Lung (tissue), 12 donors: Measurements from ENCODE around the gene SH3BGR. TPM values are rescaled to one million over a fixed set of nuclear protein-coding genes. Genes with fewer than 3 reads are reported as not detected.

ENCODE experiments used
- ATAC-seq: fragments of 200-7000 bp; cut with Tn5 transposase; one replicate; pipeline ENCODE4 v1.9.1; 2020; ENCODE audit warnings: moderate number of reproducible peaks; ENCODE audit not compliant: insufficient read depth, low FRiP score
- DNase-seq, 3 donors: peaks; one replicate each; pipeline ENCODE4 v3.0.0-alpha.2; 2013 to 2017
- H3K27ac ChIP-seq, 2 donors: one replicate each; pipeline ENCODE4 v1.5.1; 2013; ENCODE audit warnings: mild to moderate bottlenecking in 2 of 2, moderate library complexity in 2 of 2, control low read depth in 1 of 2, inconsistent platforms in 1 of 2, low read depth in 1 of 2, low read length in 1 of 2
- H3K27me3 ChIP-seq, 3 donors: one replicate each; pipeline ENCODE4 v1.5.1; 2013; ENCODE audit warnings: low read length in 2 of 3; ENCODE audit not compliant: control insufficient read depth in 3 of 3, insufficient read depth in 3 of 3
- H3K36me3 ChIP-seq, 4 donors: one replicate each; pipeline ENCODE4 v1.5.1; 2013; ENCODE audit warnings: low read length in 4 of 4, mild to moderate bottlenecking in 1 of 4, moderate library complexity in 1 of 4; ENCODE audit not compliant: control insufficient read depth in 4 of 4, insufficient read depth in 4 of 4
- H3K4me1 ChIP-seq, 5 donors: one replicate each; pipeline ENCODE4 v1.5.1; 2013; ENCODE audit warnings: low read length in 5 of 5, mild to moderate bottlenecking in 2 of 5, moderate library complexity in 1 of 5; ENCODE audit not compliant: control insufficient read depth in 5 of 5, insufficient read depth in 5 of 5
- H3K4me3 ChIP-seq: one replicate; pipeline ENCODE4 v1.5.1; 2013; ENCODE audit warnings: mild to moderate bottlenecking, control low read depth, moderate library complexity
- H3K9ac ChIP-seq, 2 donors: one replicate each; pipeline ENCODE4 v1.5.1; 2013; ENCODE audit warnings: low read length in 2 of 2, control low read depth in 1 of 2; ENCODE audit not compliant: insufficient read depth in 1 of 2
- H3K9me3 ChIP-seq, 4 donors: one replicate each; pipeline ENCODE4 v1.5.1; 2013; ENCODE audit warnings: low read length in 3 of 4, mild to moderate bottlenecking in 1 of 4, moderate library complexity in 1 of 4; ENCODE audit not compliant: control insufficient read depth in 4 of 4, insufficient read depth in 3 of 4
- CTCF ChIP-seq: IDR thresholded peaks from 2 replicates; pipeline ENCODE4 v1.5.1; 2012; ENCODE audit warnings: mild to moderate bottlenecking; ENCODE audit errors: control extremely low read depth, extremely low read depth
- whole genome bisulfite sequencing, 2 donors: extraction: QIAGEN DNeasy Blood & Tissue Kit; methylation state at CpG; one replicate each; pipeline ENCODE4 v1.1.7; 2013; 5-methylcytosine and 5-hydroxymethylcytosine counted together
- polyA plus RNA-seq, 2 donors: library from polyadenylated mRNA; stranded (reverse); fragments of 200-250 nt; gene quantifications; one replicate each; pipeline ENCODE4 v1.2.1, GENCODE V29; 2013
- total RNA-seq, 2 donors: library from RNA; depleted of rRNA in 1 of 2; stranded (reverse); fragments of >200 nt in 1 of 2; gene quantifications; one replicate each; pipeline ENCODE4 v1.2.1, GENCODE V29; 2014 to 2021
- donor health status: control.
- donor health status: control.
- donor health status: Bipolar disorder and iron deficiency.
- donor health status: healthy.
- donor health status: DM: yes; HTN: yes; CAD: no.

SH3BGR gene
- total and polyA plus RNA-seq, 4 donors = 1.2 to 8.9 (median 3.2) TPM; not detected in 1

GRCh38 chr21:39430954-39431353 lies 20.8 kb upstream of the SH3BGR start:
- WGBS, 2 donors = 75 to 82% methylated on average over 2 of the region's 2 CpGs

GRCh38 chr21:39434950-39435349 lies 16.8 kb upstream of the SH3BGR start:
- WGBS, 2 donors = 72 to 77% methylated on average over 4 of the region's 4 CpGs
- Histone ChIP-seq H3K4me1 (peaks cover 0 to 1% (median 0%) of the 10 kb centered on the region in 5 donors), H3K27ac (no peak overlapping the region), H3K9me3 (no peaks in the 10 kb centered on the region), H3K4me3 (no peak overlapping the region), H3K36me3 (no peaks in the 10 kb centered on the region), H3K27me3 (peaks cover 0 to 2% (median 0%) of the 10 kb centered on the region in 3 donors), H3K9ac (no peak overlapping the region)
- no peak for ATAC-seq
- no peak for DNase-seq
- no peak for TF ChIP-seq CTCF

More at GRCh38 chr21:39430954-39431353, 20.8 kb upstream of the SH3BGR start:
- DNase-seq = no peak
- Histone ChIP-seq H3K9ac (no peak overlapping the region), H3K9me3 (no peaks in the 10 kb centered on the region), H3K4me3 (no peak overlapping the region), H3K27me3 (no peaks in the 10 kb centered on the region), H3K27ac (no peak overlapping the region), H3K4me1 (peaks cover 0 to 1% (median 0%) of the 10 kb centered on the region in 5 donors), H3K36me3 (peaks cover 0 to 2% (median 0%) of the 10 kb centered on the region in 4 donors)
- ATAC-seq = no peak
- no peak for TF ChIP-seq CTCF

GRCh38 chr21:39439232-39439631 lies 12.5 kb upstream of the SH3BGR start:
- ATAC-seq (no peak), DNase-seq (no peak)
- peaks cover 0 to 3% (median 0%) of the 10 kb centered on the region in 3 donors for H3K27me3 ChIP-seq
- TF ChIP-seq CTCF = no peak
- H3K27ac ChIP-seq = no peak overlapping the region
- no peak overlapping the region for H3K4me3 ChIP-seq
- H3K4me1 ChIP-seq = peaks cover 0 to 3% (median 0%) of the 10 kb centered on the region in 5 donors
- no peaks in the 10 kb centered on the region for H3K9me3 ChIP-seq
- no peaks in the 10 kb centered on the region for H3K36me3 ChIP-seq
- 40 to 47% methylated on average over 1 of the region's 1 CpG for WGBS, 2 donors
- H3K9ac ChIP-seq = no peak overlapping the region
